ENCODE data around the gene SERINC5.
"Not testable (repeated sequence)": the region's sequence is repeated elsewhere in the genome, so short reads cannot be mapped to it uniquely, and the experiment has no call there.

The SERINC5 gene

GRCh38 chr5:80154749-80155148 lies 101.1 kb downstream of the SERINC5 start:
- Histone ChIP-seq H2BK120ac (ENCODE audit: low read depth, low read length) (no peak overlapping the region), H3K4me2 (ENCODE audit: insufficient read depth, low read length, poor library complexity, severe bottlenecking) (no peak overlapping the region), H3K4me1 (ENCODE audit: control insufficient read depth in 2 of 2, insufficient read depth in 1 of 2, low read depth in 1 of 2, low read length in 2 of 2) (peaks cover 6 to 9% of the 10 kb centered on the region in 2 donors), H4K8ac (ENCODE audit: low read depth, low read length) (no peak overlapping the region), H3K27me3 (ENCODE audit: control insufficient read depth in 3 of 3, insufficient read depth in 3 of 3, low read depth in 1 of 3, low read length in 3 of 3) (no peaks in the 10 kb centered on the region), H3K23ac (ENCODE audit: low read depth, low read length, poor library complexity) (no peak overlapping the region), H3K18ac (ENCODE audit: low read length) (no peak overlapping the region), H3K14ac (ENCODE audit: low read length) (no peak overlapping the region), H3K27ac (replicated peaks; ENCODE audit: low read length) (no peak overlapping the region), H3K4ac (ENCODE audit: low read length) (no peak overlapping the region), H3K4me3 (ENCODE audit: low read length in 2 of 2) (no peak overlapping the region), H3K9ac (ENCODE audit: low read depth, low read length, poor library complexity) (no peak overlapping the region), H3K36me3 (replicated peaks in 1 of 2; ENCODE audit: control insufficient read depth in 2 of 2, insufficient read depth in 2 of 2, low read length in 2 of 2) (peaks cover 0 to 4% of the 10 kb centered on the region in 2 donors), H2BK15ac (ENCODE audit: low read length) (no peak overlapping the region), H2BK12ac (ENCODE audit: low read length) (no peak overlapping the region), H3K9me3 (replicated peaks in 1 of 2; ENCODE audit: control insufficient read depth in 2 of 2, insufficient read depth in 1 of 2, low read depth in 1 of 2, low read length in 2 of 2) (no peaks in the 10 kb centered on the region), H2AFZ (ENCODE audit: low read length) (no peak overlapping the region), H2BK5ac (ENCODE audit: low read length) (no peak overlapping the region), H3K79me1 (ENCODE audit: low read depth, low read length) (no peaks in the 10 kb centered on the region), H4K91ac (ENCODE audit: low read depth, low read length, poor library complexity) (no peak overlapping the region), H2AK5ac (ENCODE audit: low read depth, low read length) (no peak overlapping the region)
- WGBS, 2 donors (ENCODE audit: extremely low coverage in 2 of 2, insufficient read length in 2 of 2, insufficient replicate concordance in 1 of 2), result no CpG with 5 or more reads among the region's 4 CpGs
- no peak for DNase-seq (ENCODE audit: low spot score)

DNA sequence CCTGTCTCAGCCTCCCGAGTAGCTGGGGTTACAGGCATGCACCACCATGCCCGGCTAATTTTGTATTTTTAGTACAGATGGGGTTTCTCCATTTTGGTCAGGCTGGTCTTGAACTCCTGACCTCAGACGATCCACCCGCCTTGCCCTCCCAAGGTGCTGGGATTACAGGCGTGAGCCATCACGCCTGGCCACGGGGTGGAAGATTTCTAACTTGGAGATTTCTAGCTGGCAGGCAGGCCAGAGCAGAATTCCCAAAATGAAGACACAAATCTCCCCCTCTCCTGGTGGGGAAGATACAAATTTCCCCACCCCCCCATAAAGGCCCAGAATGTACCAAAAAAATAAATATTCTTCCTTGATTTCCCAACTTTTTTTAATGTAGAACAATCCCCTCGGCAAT lies 101.6 kb downstream of the SERINC5 start:
- H3K18ac ChIP-seq (ENCODE audit: low read length); H2AK5ac ChIP-seq (ENCODE audit: low read depth, low read length); H3K9ac ChIP-seq (ENCODE audit: low read depth, low read length, poor library complexity); H3K36me3 ChIP-seq (replicated peaks in 1 of 2; ENCODE audit: control insufficient read depth in 2 of 2, insufficient read depth in 2 of 2, low read length in 2 of 2); H4K8ac ChIP-seq (ENCODE audit: low read depth, low read length); H2AFZ ChIP-seq (ENCODE audit: low read length); H2BK12ac ChIP-seq (ENCODE audit: low read length); DNase-seq (ENCODE audit: low spot score); H3K79me1 ChIP-seq (ENCODE audit: low read depth, low read length); H3K4ac ChIP-seq (ENCODE audit: low read length); H2BK120ac ChIP-seq (ENCODE audit: low read depth, low read length); H3K4me3 ChIP-seq (ENCODE audit: low read length in 2 of 2); H3K4me2 ChIP-seq (ENCODE audit: insufficient read depth, low read length, poor library complexity, severe bottlenecking); H2BK15ac ChIP-seq (ENCODE audit: low read length); H3K27ac ChIP-seq (replicated peaks; ENCODE audit: low read length); H3K27me3 ChIP-seq (ENCODE audit: control insufficient read depth in 3 of 3, insufficient read depth in 3 of 3, low read depth in 1 of 3, low read length in 3 of 3); H3K9me3 ChIP-seq (replicated peaks in 1 of 2; ENCODE audit: control insufficient read depth in 2 of 2, insufficient read depth in 1 of 2, low read depth in 1 of 2, low read length in 2 of 2); H4K91ac ChIP-seq (ENCODE audit: low read depth, low read length, poor library complexity); H3K14ac ChIP-seq (ENCODE audit: low read length); H2BK5ac ChIP-seq (ENCODE audit: low read length); H3K23ac ChIP-seq (ENCODE audit: low read depth, low read length, poor library complexity): not testable (repeated sequence)
- peaks cover 6 to 14% of the 10 kb centered on the region in 2 donors for H3K4me1 ChIP-seq (ENCODE audit: control insufficient read depth in 2 of 2, insufficient read depth in 1 of 2, low read depth in 1 of 2, low read length in 2 of 2)
- no CpG with 5 or more reads among the region's 8 CpGs for WGBS, 2 donors (ENCODE audit: extremely low coverage in 2 of 2, insufficient read length in 2 of 2, insufficient replicate concordance in 1 of 2)

- Histone ChIP-seq H3K9me3 (replicated peaks in 1 of 2; ENCODE audit: control insufficient read depth in 2 of 2, insufficient read depth in 1 of 2, low read depth in 1 of 2, low read length in 2 of 2) (no peaks in the 10 kb centered on the region), H4K91ac (ENCODE audit: low read depth, low read length, poor library complexity) (no peak overlapping the region), H3K4ac (ENCODE audit: low read length) (no peak overlapping the region), H3K27me3 (ENCODE audit: control insufficient read depth in 3 of 3, insufficient read depth in 3 of 3, low read depth in 1 of 3, low read length in 3 of 3) (no peaks in the 10 kb centered on the region), H3K36me3 (replicated peaks in 1 of 2; ENCODE audit: control insufficient read depth in 2 of 2, insufficient read depth in 2 of 2, low read length in 2 of 2) (peaks cover 0 to 4% of the 10 kb centered on the region in 2 donors), H3K27ac (replicated peaks; ENCODE audit: low read length) (no peak overlapping the region), H4K8ac (ENCODE audit: low read depth, low read length) (no peak overlapping the region), H2BK5ac (ENCODE audit: low read length) (no peak overlapping the region), H3K9ac (ENCODE audit: low read depth, low read length, poor library complexity) (no peak overlapping the region), H2AFZ (ENCODE audit: low read length) (no peak overlapping the region), H2BK120ac (ENCODE audit: low read depth, low read length) (no peak overlapping the region), H3K4me2 (ENCODE audit: insufficient read depth, low read length, poor library complexity, severe bottlenecking) (no peak overlapping the region), H3K18ac (ENCODE audit: low read length) (no peak overlapping the region), H2BK15ac (ENCODE audit: low read length) (no peak overlapping the region), H3K79me1 (ENCODE audit: low read depth, low read length) (no peaks in the 10 kb centered on the region), H3K14ac (ENCODE audit: low read length) (no peak overlapping the region), H3K23ac (ENCODE audit: low read depth, low read length, poor library complexity) (no peak overlapping the region), H2BK12ac (ENCODE audit: low read length) (no peak overlapping the region), H3K4me1 (ENCODE audit: control insufficient read depth in 2 of 2, insufficient read depth in 1 of 2, low read depth in 1 of 2, low read length in 2 of 2) (peaks cover 6 to 17% of the 10 kb centered on the region in 2 donors), H2AK5ac (ENCODE audit: low read depth, low read length) (no peak overlapping the region), H3K4me3 (ENCODE audit: low read length in 2 of 2) (no peak overlapping the region)
- no CpG with 5 or more reads among the region's 8 CpGs for WGBS, 2 donors (ENCODE audit: extremely low coverage in 2 of 2, insufficient read length in 2 of 2, insufficient replicate concordance in 1 of 2)
- no peak for DNase-seq (ENCODE audit: low spot score)
These were observed 102.2 kb downstream of the SERINC5 start for GRCh38 chr5:80153586-80154126.

GRCh38 chr5:80152778-80153177 lies 103.1 kb downstream of the SERINC5 start:
- Histone ChIP-seq H3K14ac (ENCODE audit: low read length) (no peak overlapping the region), H2AFZ (ENCODE audit: low read length) (no peak overlapping the region), H3K79me1 (ENCODE audit: low read depth, low read length) (no peaks in the 10 kb centered on the region), H2BK15ac (ENCODE audit: low read length) (no peak overlapping the region), H3K27me3 (ENCODE audit: control insufficient read depth in 3 of 3, insufficient read depth in 3 of 3, low read depth in 1 of 3, low read length in 3 of 3) (no peaks in the 10 kb centered on the region), H3K4me3 (ENCODE audit: low read length in 2 of 2) (no peak overlapping the region), H4K8ac (ENCODE audit: low read depth, low read length) (no peak overlapping the region), H3K9ac (ENCODE audit: low read depth, low read length, poor library complexity) (no peak overlapping the region), H3K23ac (ENCODE audit: low read depth, low read length, poor library complexity) (no peak overlapping the region), H3K9me3 (replicated peaks in 1 of 2; ENCODE audit: control insufficient read depth in 2 of 2, insufficient read depth in 1 of 2, low read depth in 1 of 2, low read length in 2 of 2) (no peaks in the 10 kb centered on the region), H2BK12ac (ENCODE audit: low read length) (no peak overlapping the region), H3K18ac (ENCODE audit: low read length) (no peak overlapping the region), H3K4ac (ENCODE audit: low read length) (no peak overlapping the region), H3K27ac (replicated peaks; ENCODE audit: low read length) (no peak overlapping the region), H3K4me1 (ENCODE audit: control insufficient read depth in 2 of 2, insufficient read depth in 1 of 2, low read depth in 1 of 2, low read length in 2 of 2) (peaks cover 6 to 21% of the 10 kb centered on the region in 2 donors), H2AK5ac (ENCODE audit: low read depth, low read length) (no peak overlapping the region), H2BK120ac (ENCODE audit: low read depth, low read length) (no peak overlapping the region), H3K36me3 (replicated peaks in 1 of 2; ENCODE audit: control insufficient read depth in 2 of 2, insufficient read depth in 2 of 2, low read length in 2 of 2) (peaks cover 0 to 4% of the 10 kb centered on the region in 2 donors), H3K4me2 (ENCODE audit: insufficient read depth, low read length, poor library complexity, severe bottlenecking) (no peak overlapping the region), H4K91ac (ENCODE audit: low read depth, low read length, poor library complexity) (no peak overlapping the region), H2BK5ac (ENCODE audit: low read length) (no peak overlapping the region)
- WGBS, 2 donors (ENCODE audit: extremely low coverage in 2 of 2, insufficient read length in 2 of 2, insufficient replicate concordance in 1 of 2), result no CpG with 5 or more reads among the region's 5 CpGs
- DNase-seq (ENCODE audit: low spot score), result no peak

All from neuronal stem cell (in vitro differentiated cells).